ENCODE results near the gene PROZ.

Gene PROZ

GRCh38 chr13:113116871-113117271 is 41.6 kb upstream of the PROZ start:
- Mint-ChIP-seq H3K36me3 (ENCODE audit: low read depth) (no peaks in the 10 kb centered on the region), H3K9me3 (no peaks in the 10 kb centered on the region), H3K27ac (no peak overlapping the region), H3K4me3 (no peak overlapping the region), H3K27me3 (no peaks in the 10 kb centered on the region), H3K4me1 (ENCODE audit: low read depth) (no peaks in the 10 kb centered on the region)
- DNase-seq: peak; percentile 11

- H3K27me3 Mint-ChIP-seq: no peaks in the 10 kb centered on the region
- no peaks in the 10 kb centered on the region for H3K9me3 Mint-ChIP-seq
- H3K27ac Mint-ChIP-seq: no peak overlapping the region
- peak; percentile 11 for DNase-seq
- H3K4me3 Mint-ChIP-seq: no peak overlapping the region
- no peaks in the 10 kb centered on the region for H3K36me3 Mint-ChIP-seq (ENCODE audit: low read depth)
- no peaks in the 10 kb centered on the region for H3K4me1 Mint-ChIP-seq (ENCODE audit: low read depth)
These were observed 41.0 kb upstream of the PROZ start for GRCh38 chr13:113117335-113117872.

GRCh38 chr13:113117911-113118260 is 40.6 kb upstream of the PROZ start:
- H3K4me3 Mint-ChIP-seq: no peak overlapping the region
- H3K27ac Mint-ChIP-seq: no peak overlapping the region
- no peaks in the 10 kb centered on the region for H3K4me1 Mint-ChIP-seq (ENCODE audit: low read depth)
- H3K36me3 Mint-ChIP-seq (ENCODE audit: low read depth): no peaks in the 10 kb centered on the region
- peak; percentile 19 for DNase-seq
- H3K9me3 Mint-ChIP-seq: no peaks in the 10 kb centered on the region
- H3K27me3 Mint-ChIP-seq: no peaks in the 10 kb centered on the region

- Mint-ChIP-seq H3K36me3 (ENCODE audit: low read depth) (no peaks in the 10 kb centered on the region), H3K27ac (no peak overlapping the region), H3K4me1 (ENCODE audit: low read depth) (no peaks in the 10 kb centered on the region), H3K4me3 (no peak overlapping the region), H3K27me3 (no peaks in the 10 kb centered on the region), H3K9me3 (no peaks in the 10 kb centered on the region)
- DNase-seq: peak; percentile 3
These were observed 40.0 kb upstream of the PROZ start for GRCh38 chr13:113118261-113119021.

- H3K4me3 Mint-ChIP-seq: no peak overlapping the region
- H3K27ac Mint-ChIP-seq: no peak overlapping the region
- no peaks in the 10 kb centered on the region for H3K36me3 Mint-ChIP-seq (ENCODE audit: low read depth)
- no peaks in the 10 kb centered on the region for H3K4me1 Mint-ChIP-seq (ENCODE audit: low read depth)
- H3K27me3 Mint-ChIP-seq: no peaks in the 10 kb centered on the region
- DNase-seq: peak; percentile 17
- no peaks in the 10 kb centered on the region for H3K9me3 Mint-ChIP-seq
These were observed 39.2 kb upstream of the PROZ start for GRCh38 chr13:113119166-113119821.

GRCh38 chr13:113119822-113120189 is 38.6 kb upstream of the PROZ start:
- H3K4me3 Mint-ChIP-seq: no peak overlapping the region
- peak; percentile 13 for DNase-seq
- no peaks in the 10 kb centered on the region for H3K4me1 Mint-ChIP-seq (ENCODE audit: low read depth)
- H3K27me3 Mint-ChIP-seq: no peaks in the 10 kb centered on the region
- H3K27ac Mint-ChIP-seq: no peak overlapping the region
- H3K9me3 Mint-ChIP-seq: no peaks in the 10 kb centered on the region
- no peaks in the 10 kb centered on the region for H3K36me3 Mint-ChIP-seq (ENCODE audit: low read depth)

GRCh38 chr13:113120300-113121182 is 37.9 kb upstream of the PROZ start:
- DNase-seq: peak; percentile 18
- H3K4me1 Mint-ChIP-seq (ENCODE audit: low read depth): no peaks in the 10 kb centered on the region
- H3K9me3 Mint-ChIP-seq: no peaks in the 10 kb centered on the region
- H3K27me3 Mint-ChIP-seq: peaks cover 2% of the 10 kb centered on the region
- H3K36me3 Mint-ChIP-seq (ENCODE audit: low read depth): no peaks in the 10 kb centered on the region
- H3K27ac Mint-ChIP-seq: no peak overlapping the region
- H3K4me3 Mint-ChIP-seq: no peak overlapping the region

- peaks cover 7% of the 10 kb centered on the region for H3K27me3 Mint-ChIP-seq
- no peaks in the 10 kb centered on the region for H3K4me1 Mint-ChIP-seq (ENCODE audit: low read depth)
- H3K9me3 Mint-ChIP-seq: no peaks in the 10 kb centered on the region
- H3K4me3 Mint-ChIP-seq: no peak overlapping the region
- H3K36me3 Mint-ChIP-seq (ENCODE audit: low read depth): no peaks in the 10 kb centered on the region
- DNase-seq: peak; percentile 20
- no peak overlapping the region for H3K27ac Mint-ChIP-seq
These were observed 37.1 kb upstream of the PROZ start for GRCh38 chr13:113121183-113121927.

- H3K4me1 Mint-ChIP-seq (ENCODE audit: low read depth): no peaks in the 10 kb centered on the region
- H3K9me3 Mint-ChIP-seq: no peaks in the 10 kb centered on the region
- H3K36me3 Mint-ChIP-seq (ENCODE audit: low read depth): no peaks in the 10 kb centered on the region
- no peak overlapping the region for H3K4me3 Mint-ChIP-seq
- H3K27me3 Mint-ChIP-seq: peaks cover 7% of the 10 kb centered on the region
- H3K27ac Mint-ChIP-seq: no peak overlapping the region
- peak; percentile 16 for DNase-seq
These were observed 36.4 kb upstream of the PROZ start for GRCh38 chr13:113121928-113122471.

GRCh38 chr13:113122550-113123225 is 35.8 kb upstream of the PROZ start, which contains the start of gene F10:
TSS of gene F10 (plus strand) at chr13:113122799. CDS start at chr13:113122856, 57 bp downstream.
- no peaks in the 10 kb centered on the region for H3K9me3 Mint-ChIP-seq
- DNase-seq: peak; percentile 11
- H3K27me3 Mint-ChIP-seq: peaks cover 13% of the 10 kb centered on the region
- H3K4me1 Mint-ChIP-seq (ENCODE audit: low read depth): no peaks in the 10 kb centered on the region
- no peaks in the 10 kb centered on the region for H3K36me3 Mint-ChIP-seq (ENCODE audit: low read depth)
- no peak within 1 kb of the TSS for H3K4me3 Mint-ChIP-seq
- no peak within 1 kb of the TSS for H3K27ac Mint-ChIP-seq

- Mint-ChIP-seq H3K4me3 (no peak overlapping the region), H3K4me1 (ENCODE audit: low read depth) (no peaks in the 10 kb centered on the region), H3K27ac (no peak overlapping the region), H3K27me3 (peaks cover 20% of the 10 kb centered on the region), H3K36me3 (ENCODE audit: low read depth) (no peaks in the 10 kb centered on the region), H3K9me3 (no peaks in the 10 kb centered on the region)
- peak; percentile 29 for DNase-seq
These were observed 34.9 kb upstream of the PROZ start for GRCh38 chr13:113123226-113124201.

GRCh38 chr13:113124211-113124970 is 34.1 kb upstream of the PROZ start:
- Mint-ChIP-seq H3K36me3 (ENCODE audit: low read depth) (no peaks in the 10 kb centered on the region), H3K4me1 (ENCODE audit: low read depth) (peaks cover 4% of the 10 kb centered on the region), H3K4me3 (no peak overlapping the region), H3K27ac (no peak overlapping the region), H3K9me3 (no peaks in the 10 kb centered on the region), H3K27me3 (peaks cover 26% of the 10 kb centered on the region)
- DNase-seq: peak; percentile 17
